GM23248 (cell line): ENCODE data around the gene SMCP. TPM values are rescaled to one million over a fixed set of nuclear protein-coding genes. Genes with fewer than 3 reads are reported as not detected.
A peak's percentile ranks its signal among the peaks of the same experiment; 100 is the strongest.

Source experiments
- DNase-seq: peaks from one replicate; pipeline ENCODE4 v3.0.0-alpha.2; 2015
- H2AFZ ChIP-seq: fragments of 200-600 bp; sonication (generic); 2 replicates; pipeline ENCODE4 v1.6.1; 2016; ENCODE audit warnings: antibody characterized with exemption
- H3F3A ChIP-seq: fragments of 200-600 bp; sonication (generic); 2 replicates; pipeline ENCODE4 v1.6.1; 2016; ENCODE audit warnings: mild to moderate bottlenecking, antibody characterized with exemption, mixed run types; ENCODE audit not compliant: insufficient read depth
- H3K27ac ChIP-seq: fragments of 200-600 bp; sonication (generic); 2 replicates; pipeline ENCODE4 v1.5.1; 2016; ENCODE audit warnings: mild to moderate bottlenecking
- H3K27me3 ChIP-seq: fragments of 200-600 bp; sonication (generic); replicated peaks from 2 replicates; pipeline ENCODE4 v1.6.1; 2016; ENCODE audit warnings: mild to moderate bottlenecking; ENCODE audit not compliant: insufficient read depth
- H3K36me3 ChIP-seq: fragments of 200-600 bp; sonication (generic); 2 replicates; pipeline ENCODE4 v1.6.1; 2016; ENCODE audit warnings: low read depth, mild to moderate bottlenecking
- H3K4me1 ChIP-seq: fragments of 200-600 bp; sonication (generic); 2 replicates; pipeline ENCODE4 v1.6.1; 2016; ENCODE audit warnings: mild to moderate bottlenecking; ENCODE audit not compliant: insufficient read depth
- H3K4me2 ChIP-seq: fragments of 200-600 bp; sonication (generic); one replicate; pipeline ENCODE4 v1.6.1; 2016; ENCODE audit warnings: mild to moderate bottlenecking; ENCODE audit not compliant: unreplicated experiment
- H3K4me3 ChIP-seq: fragments of 200-600 bp; sonication (generic); 2 replicates; pipeline ENCODE4 v1.5.1; 2016; ENCODE audit warnings: mild to moderate bottlenecking
- H3K79me2 ChIP-seq: fragments of 200-600 bp; sonication (generic); 2 replicates; pipeline ENCODE4 v1.6.1; 2016; ENCODE audit warnings: mild to moderate bottlenecking; ENCODE audit not compliant: insufficient read depth
- H3K9ac ChIP-seq: fragments of 200-600 bp; sonication (generic); 2 replicates; pipeline ENCODE4 v1.6.1; 2016; ENCODE audit warnings: mild to moderate bottlenecking
- H3K9me2 ChIP-seq: fragments of 200-600 bp; sonication (generic); 2 replicates; pipeline ENCODE4 v1.6.1; 2016; ENCODE audit warnings: mixed run types, mild to moderate bottlenecking, moderate library complexity; ENCODE audit not compliant: insufficient read depth
- H3K9me3 ChIP-seq: fragments of 200-600 bp; sonication (generic); one replicate; pipeline ENCODE4 v1.6.1; 2017; ENCODE audit warnings: low read depth
- H4K20me1 ChIP-seq: fragments of 200-600 bp; sonication (generic); 2 replicates; pipeline ENCODE4 v1.6.0; 2016; ENCODE audit not compliant: insufficient read depth
- EZH2 ChIP-seq: fragments of 200-600 bp; sonication (generic); IDR thresholded peaks from 2 replicates; pipeline ENCODE4 v1.6.1; 2018; ENCODE audit warnings: antibody characterized with exemption, mild to moderate bottlenecking; ENCODE audit not compliant: insufficient read depth, poor library complexity, severe bottlenecking
- EZH2phosphoT487 ChIP-seq: fragments of 200-600 bp; sonication (generic); IDR thresholded peaks from 2 replicates; pipeline ENCODE4 v1.6.1; 2018; ENCODE audit warnings: antibody characterized with exemption, moderate library complexity, mild to moderate bottlenecking, low read depth; ENCODE audit not compliant: insufficient read depth
- WGBS, 2 experiments: methylation state at CpG; one replicate each; pipeline ENCODE4 v1.1.6; 2015 to 2017; ENCODE audit warnings: low lambda C conversion rate in 2 of 2, low coverage in 1 of 2; ENCODE audit errors: missing lambda C conversion rate in 2 of 2; 5-methylcytosine and 5-hydroxymethylcytosine counted together
- in situ Hi-C: fragments of 300-500 bp; cut with MboI; formaldehyde crosslinking; loops from 2 replicates; pipeline ENCODE4 v1.15.0; 2020
- polyA plus RNA-seq: library from polyadenylated mRNA; unstranded; fragments of >200 nt; fragmentation: Nextera tagmentation; extraction: Ambion mirVana; gene quantifications from 2 replicates; pipeline ENCODE4 v1.2.1, GENCODE V29; 2016
- total RNA-seq: library from RNA; depleted of rRNA; stranded (reverse); fragments of >200 nt; shearing (Covaris generic); gene quantifications from 2 replicates; pipeline ENCODE4 v1.2.3, GENCODE V29; 2014; rRNA removed

SMCP gene
- total RNA-seq = not detected in 2 replicates
- not detected in 2 replicates for polyA plus RNA-seq

GRCh38 chr1:152878042-152878441, at the start of gene SMCP:
Gene SMCP (plus strand): TSS chr1:152878322. CDS start chr1:152884423, 6,101 bp downstream.
- DNase-seq = peak; percentile 12
- Histone ChIP-seq H3K36me3 (no peaks in the 10 kb centered on the region), H3K27ac (no peak within 1 kb of the TSS), H3K9me3 (no peaks in the 10 kb centered on the region), H3K4me2 (no peak within 1 kb of the TSS), H2AFZ (no peak within 1 kb of the TSS), H3K9ac (no peak within 1 kb of the TSS), H3F3A (peaks cover 9% of the 10 kb centered on the region; the same call in 1 of the 2 replicates), H3K4me3 (no peak within 1 kb of the TSS), H3K79me2 (no peaks in the 10 kb centered on the region), H3K9me2 (no peaks in the 10 kb centered on the region), H4K20me1 (no peaks in the 10 kb centered on the region), H3K4me1 (peaks cover 9% of the 10 kb centered on the region), H3K27me3 (no peaks in the 10 kb centered on the region)
- TF ChIP-seq EZH2 (no peak), EZH2phosphoT487 (no peak)
- 0 to 6% methylated on average over 1 of the region's 1 CpG for WGBS, 2 experiments
- in situ Hi-C loops = no loop called here

- Histone ChIP-seq H3K27ac (no peak overlapping the region), H3K9ac (no peak overlapping the region), H3K4me3 (no peak overlapping the region), H3K27me3 (0 out of 2 replicates have a peak, but pooled peaks cover 13% of the 10 kb centered on the region), H4K20me1 (no peaks in the 10 kb centered on the region), H3K79me2 (no peaks in the 10 kb centered on the region), H3K9me2 (no peaks in the 10 kb centered on the region), H3K9me3 (no peaks in the 10 kb centered on the region), H2AFZ (no peak overlapping the region), H3K36me3 (no peaks in the 10 kb centered on the region), H3K4me1 (no peaks in the 10 kb centered on the region), H3F3A (no peaks in the 10 kb centered on the region), H3K4me2 (no peak overlapping the region)
- in situ Hi-C loops = no loop called here
- DNase-seq = peak; percentile 56
- no peak for TF ChIP-seq EZH2
- no peak for TF ChIP-seq EZH2phosphoT487
- 8 to 9% methylated on average over 2 of the region's 2 CpGs for WGBS, 2 experiments
These were observed 41.3 kb upstream of the SMCP start for GRCh38 chr1:152836870-152837269.

GRCh38 chr1:152842556-152842955, 35.6 kb upstream of the SMCP start, which contains the start of gene LCE6A:
Gene LCE6A (plus strand): TSS chr1:152842856. CDS start chr1:152843521, 665 bp downstream.
- H3K79me2 ChIP-seq = no peaks in the 10 kb centered on the region
- H3F3A ChIP-seq = no peaks in the 10 kb centered on the region
- H2AFZ ChIP-seq = no peak within 1 kb of the TSS
- 39 to 64% methylated on average over 3 of the region's 3 CpGs for WGBS, 2 experiments
- H3K9me3 ChIP-seq = no peaks in the 10 kb centered on the region
- H3K4me1 ChIP-seq = no peaks in the 10 kb centered on the region
- no peak within 1 kb of the TSS for H3K4me3 ChIP-seq
- H3K9me2 ChIP-seq = no peaks in the 10 kb centered on the region
- in situ Hi-C loops = no loop called here
- TF ChIP-seq EZH2phosphoT487 = no peak
- TF ChIP-seq EZH2 = no peak
- no peak within 1 kb of the TSS for H3K9ac ChIP-seq
- no peak within 1 kb of the TSS for H3K4me2 ChIP-seq
- no peaks in the 10 kb centered on the region for H4K20me1 ChIP-seq
- H3K36me3 ChIP-seq = no peaks in the 10 kb centered on the region
- no peak for DNase-seq
- H3K27ac ChIP-seq = no peak within 1 kb of the TSS
- H3K27me3 ChIP-seq = 0 out of 2 replicates have a peak, but pooled peaks cover 13% of the 10 kb centered on the region

- WGBS, 2 experiments = 5 to 6% methylated on average over 2 of the region's 2 CpGs
- Histone ChIP-seq H4K20me1 (no peaks in the 10 kb centered on the region), H3K27ac (no peak overlapping the region), H3K4me2 (no peak overlapping the region), H3K9me3 (no peaks in the 10 kb centered on the region), H3K27me3 (no peaks in the 10 kb centered on the region), H3K36me3 (no peaks in the 10 kb centered on the region), H3K9ac (no peak overlapping the region), H2AFZ (no peak overlapping the region), H3K4me1 (peaks cover 11% of the 10 kb centered on the region), H3K4me3 (no peak overlapping the region), H3K79me2 (no peaks in the 10 kb centered on the region), H3K9me2 (no peaks in the 10 kb centered on the region), H3F3A (no peaks in the 10 kb centered on the region)
- TF ChIP-seq EZH2 = no peak
- TF ChIP-seq EZH2phosphoT487 = no peak
- DNase-seq = peak; percentile 37
- in situ Hi-C loops = no loop called here
These were observed 22.5 kb upstream of the SMCP start for GRCh38 chr1:152855661-152856060.
